Measurements from ENCODE around the gene ALDOC. TPM values are rescaled to one million over a fixed set of nuclear protein-coding genes. Genes with fewer than 3 reads are reported as not detected.
A peak's percentile ranks its signal among the peaks of the same experiment; 100 is the strongest.

Gene ALDOC
- total RNA-seq, 1 donor from 2014 or later: 10.3 TPM

DNA sequence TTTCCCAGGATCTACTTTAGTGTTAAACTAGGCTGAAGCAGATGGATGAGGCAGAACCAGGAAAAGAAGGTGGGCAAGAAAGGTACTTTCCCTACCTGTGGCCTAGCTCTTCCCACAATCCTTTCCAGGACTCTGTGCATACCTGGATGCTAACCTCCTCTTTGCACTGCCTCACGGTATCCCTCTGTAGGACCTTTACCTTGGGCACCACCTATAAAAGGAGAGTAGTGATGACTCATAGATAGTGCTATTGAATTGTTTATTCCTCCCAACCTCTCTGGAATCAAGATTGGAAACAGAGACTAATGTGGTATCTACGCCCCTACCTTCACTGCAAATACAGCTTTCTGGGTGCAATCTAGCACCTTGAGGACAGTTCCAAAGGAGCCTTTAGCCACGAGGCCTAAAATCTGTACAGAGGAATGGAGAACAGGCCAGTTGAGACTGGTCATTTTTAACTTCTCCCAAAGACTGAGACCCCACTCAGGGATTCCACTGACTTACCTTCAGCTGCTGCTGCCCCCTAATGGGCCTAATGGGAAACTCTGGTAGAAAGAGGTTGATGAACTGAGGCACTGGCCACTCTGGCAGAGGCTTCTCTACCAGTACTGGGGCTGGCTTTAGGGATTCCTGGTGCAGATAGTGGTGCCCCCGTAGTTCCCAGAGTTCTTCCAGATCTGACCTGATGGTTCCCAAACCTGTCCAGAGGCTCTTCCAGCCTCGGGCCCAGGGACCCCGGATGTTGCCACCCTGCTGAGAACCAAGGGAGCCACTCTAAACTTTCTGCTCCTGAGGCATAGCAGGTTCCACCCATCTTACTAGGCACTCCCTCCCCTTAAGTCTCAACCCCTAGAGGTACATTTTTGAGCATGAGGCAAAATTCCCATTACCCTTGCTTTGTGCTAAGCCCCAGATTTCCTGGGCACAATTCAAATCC is 36.5 kb upstream of the ALDOC start:
- Histone ChIP-seq H2AFZ (ENCODE audit: low read depth, low read length) (no peak overlapping the region), H3K4me1 (ENCODE audit: insufficient read depth, low read length) (no peaks in the 10 kb centered on the region), H3K27me3 (ENCODE audit: insufficient read depth, low read length) (no peaks in the 10 kb centered on the region), H3K36me3 (ENCODE audit: insufficient read depth, low read length) (peaks cover 39% of the 10 kb centered on the region), H4K20me1 (ENCODE audit: insufficient read depth, low read length) (peaks cover 14% of the 10 kb centered on the region), H3K9me3 (ENCODE audit: insufficient read depth, low read depth, low read length) (no peaks in the 10 kb centered on the region), H3K9ac (ENCODE audit: low read length) (no peak overlapping the region), H3K79me2 (ENCODE audit: insufficient read depth, low read length) (no peaks in the 10 kb centered on the region), H3K4me2 (ENCODE audit: low read length) (no peak overlapping the region), H3K4me3 (ENCODE audit: insufficient read depth, low read depth, low read length) (no peak overlapping the region), H3K27ac (ENCODE audit: low read depth, low read length) (no peak overlapping the region)
- TF ChIP-seq, protein P1, sequence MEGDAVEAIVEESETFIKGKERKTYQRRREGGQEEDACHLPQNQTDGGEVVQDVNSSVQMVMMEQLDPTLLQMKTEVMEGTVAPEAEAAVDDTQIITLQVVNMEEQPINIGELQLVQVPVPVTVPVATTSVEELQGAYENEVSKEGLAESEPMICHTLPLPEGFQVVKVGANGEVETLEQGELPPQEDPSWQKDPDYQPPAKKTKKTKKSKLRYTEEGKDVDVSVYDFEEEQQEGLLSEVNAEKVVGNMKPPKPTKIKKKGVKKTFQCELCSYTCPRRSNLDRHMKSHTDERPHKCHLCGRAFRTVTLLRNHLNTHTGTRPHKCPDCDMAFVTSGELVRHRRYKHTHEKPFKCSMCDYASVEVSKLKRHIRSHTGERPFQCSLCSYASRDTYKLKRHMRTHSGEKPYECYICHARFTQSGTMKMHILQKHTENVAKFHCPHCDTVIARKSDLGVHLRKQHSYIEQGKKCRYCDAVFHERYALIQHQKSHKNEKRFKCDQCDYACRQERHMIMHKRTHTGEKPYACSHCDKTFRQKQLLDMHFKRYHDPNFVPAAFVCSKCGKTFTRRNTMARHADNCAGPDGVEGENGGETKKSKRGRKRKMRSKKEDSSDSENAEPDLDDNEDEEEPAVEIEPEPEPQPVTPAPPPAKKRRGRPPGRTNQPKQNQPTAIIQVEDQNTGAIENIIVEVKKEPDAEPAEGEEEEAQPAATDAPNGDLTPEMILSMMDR (IDR thresholded peaks at IDR 0.05; ENCODE audit: insufficient read depth, low read depth, low read length): peak; percentile 65
- no peak for TF ChIP-seq EZH2 (IDR thresholded peaks at IDR 0.05; ENCODE audit: insufficient read depth, low read length)
- H3K4me1 Mint-ChIP-seq (ENCODE audit: low read depth, unreplicated experiment): no peaks in the 10 kb centered on the region
- H3K4me3 Mint-ChIP-seq (ENCODE audit: unreplicated experiment): no peak overlapping the region
- H3K27ac Mint-ChIP-seq (ENCODE audit: unreplicated experiment): no peak overlapping the region
- H3K27me3 Mint-ChIP-seq (ENCODE audit: low read depth, unreplicated experiment): no peaks in the 10 kb centered on the region
- no peaks in the 10 kb centered on the region for H3K9me3 Mint-ChIP-seq (ENCODE audit: unreplicated experiment)
- DNase-seq (ENCODE audit: low read depth): no peak
- peaks cover 28% of the 10 kb centered on the region for H3K36me3 Mint-ChIP-seq (ENCODE audit: low read depth, unreplicated experiment)
- no peak for FAIRE-seq

DNA sequence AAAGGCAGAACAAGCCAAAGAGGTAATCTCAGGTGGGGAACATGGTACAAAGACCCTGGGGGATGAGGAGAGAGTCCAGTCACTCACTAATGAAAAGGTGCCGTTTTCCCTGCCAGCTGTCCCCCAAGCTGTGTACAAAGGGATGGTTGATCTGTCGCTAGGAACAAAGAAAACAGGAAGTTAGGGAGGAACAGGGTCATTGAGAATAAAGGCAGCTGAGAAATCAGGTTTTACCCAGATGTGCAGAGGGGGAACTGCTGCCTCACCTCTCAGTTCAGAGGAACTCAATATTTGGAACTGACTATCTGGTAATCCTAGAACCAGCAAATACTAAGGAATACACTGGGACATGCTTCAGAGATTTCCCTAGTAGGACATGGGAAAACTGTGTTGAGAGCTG is 35.8 kb upstream of the ALDOC start:
- FAIRE-seq: no peak
- H3K27me3 ChIP-seq (ENCODE audit: insufficient read depth, low read length): no peaks in the 10 kb centered on the region

More for the DNA sequence above, 35.8 kb upstream of the ALDOC start:
- TF ChIP-seq EZH2 (IDR thresholded peaks at IDR 0.05; ENCODE audit: insufficient read depth, low read length): no peak
- TF ChIP-seq, protein P1 (IDR thresholded peaks at IDR 0.05; ENCODE audit: insufficient read depth, low read depth, low read length): no peak
- H3K36me3 ChIP-seq (ENCODE audit: insufficient read depth, low read length): peaks cover 38% of the 10 kb centered on the region
- DNase-seq (ENCODE audit: low read depth): no peak
- H3K9me3 Mint-ChIP-seq (ENCODE audit: unreplicated experiment): no peaks in the 10 kb centered on the region
- H3K9ac ChIP-seq (ENCODE audit: low read length): no peak overlapping the region
- peaks cover 14% of the 10 kb centered on the region for H4K20me1 ChIP-seq (ENCODE audit: insufficient read depth, low read length)
- no peaks in the 10 kb centered on the region for H3K9me3 ChIP-seq (ENCODE audit: insufficient read depth, low read depth, low read length)
- H2AFZ ChIP-seq (ENCODE audit: low read depth, low read length): no peak overlapping the region
- no peaks in the 10 kb centered on the region for H3K27me3 Mint-ChIP-seq (ENCODE audit: low read depth, unreplicated experiment)
- H3K27ac ChIP-seq (ENCODE audit: low read depth, low read length): no peak overlapping the region
- peaks cover 28% of the 10 kb centered on the region for H3K36me3 Mint-ChIP-seq (ENCODE audit: low read depth, unreplicated experiment)
- H3K79me2 ChIP-seq (ENCODE audit: insufficient read depth, low read length): no peaks in the 10 kb centered on the region
- H3K27ac Mint-ChIP-seq (ENCODE audit: unreplicated experiment): no peak overlapping the region
- no peak overlapping the region for H3K4me3 Mint-ChIP-seq (ENCODE audit: unreplicated experiment)
- no peaks in the 10 kb centered on the region for H3K4me1 ChIP-seq (ENCODE audit: insufficient read depth, low read length)
- no peak overlapping the region for H3K4me3 ChIP-seq (ENCODE audit: insufficient read depth, low read depth, low read length)
- no peak overlapping the region for H3K4me2 ChIP-seq (ENCODE audit: low read length)
- no peaks in the 10 kb centered on the region for H3K4me1 Mint-ChIP-seq (ENCODE audit: low read depth, unreplicated experiment)

Measured in astrocyte (in vitro differentiated cells and primary cell).